Measurements from ENCODE around the gene WDR1. TPM values are rescaled to one million over a fixed set of nuclear protein-coding genes. Genes with fewer than 3 reads are reported as not detected.

Gene WDR1
- total and polyA plus RNA-seq, 3 donors from 2014 or later = 165 to 295 (median 168) TPM

DNA sequence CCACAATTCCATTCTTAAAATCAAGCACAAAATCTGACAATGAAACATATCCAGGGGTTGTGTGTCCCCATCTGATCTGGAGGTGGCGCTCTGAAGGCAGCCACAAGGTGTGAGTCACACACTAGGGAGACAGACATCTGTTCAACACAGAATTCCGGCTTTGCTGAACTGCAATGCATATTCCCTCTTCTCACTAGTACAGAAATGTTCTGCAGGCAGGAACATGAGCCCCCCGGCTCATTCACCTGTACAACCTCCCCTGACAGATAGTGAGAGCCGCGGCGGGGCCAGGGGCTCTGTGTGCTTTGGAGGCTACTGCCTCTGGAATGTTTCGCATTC, 41.9 kb downstream of the WDR1 start:
- intact Hi-C loops (cut with DNase I; ENCODE audit: low total_unique reads) = no loop called here
- Histone ChIP-seq H3K4me3 (no peak overlapping the region), H3K36me3 (ENCODE audit: low read depth, missing control alignments) (no peaks in the 10 kb centered on the region), H3K4me1 (peaks cover 11% of the 10 kb centered on the region), H3K9me3 (no peaks in the 10 kb centered on the region), H3K27me3 (no peaks in the 10 kb centered on the region), H3K27ac (no peak overlapping the region)
- no peak for DNase-seq
- WGBS, 2 donors = 84 to 93% methylated on average over 7 of the region's 7 CpGs
- TF ChIP-seq, protein P1, sequence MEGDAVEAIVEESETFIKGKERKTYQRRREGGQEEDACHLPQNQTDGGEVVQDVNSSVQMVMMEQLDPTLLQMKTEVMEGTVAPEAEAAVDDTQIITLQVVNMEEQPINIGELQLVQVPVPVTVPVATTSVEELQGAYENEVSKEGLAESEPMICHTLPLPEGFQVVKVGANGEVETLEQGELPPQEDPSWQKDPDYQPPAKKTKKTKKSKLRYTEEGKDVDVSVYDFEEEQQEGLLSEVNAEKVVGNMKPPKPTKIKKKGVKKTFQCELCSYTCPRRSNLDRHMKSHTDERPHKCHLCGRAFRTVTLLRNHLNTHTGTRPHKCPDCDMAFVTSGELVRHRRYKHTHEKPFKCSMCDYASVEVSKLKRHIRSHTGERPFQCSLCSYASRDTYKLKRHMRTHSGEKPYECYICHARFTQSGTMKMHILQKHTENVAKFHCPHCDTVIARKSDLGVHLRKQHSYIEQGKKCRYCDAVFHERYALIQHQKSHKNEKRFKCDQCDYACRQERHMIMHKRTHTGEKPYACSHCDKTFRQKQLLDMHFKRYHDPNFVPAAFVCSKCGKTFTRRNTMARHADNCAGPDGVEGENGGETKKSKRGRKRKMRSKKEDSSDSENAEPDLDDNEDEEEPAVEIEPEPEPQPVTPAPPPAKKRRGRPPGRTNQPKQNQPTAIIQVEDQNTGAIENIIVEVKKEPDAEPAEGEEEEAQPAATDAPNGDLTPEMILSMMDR (IDR thresholded peaks at IDR 0.05) = no peak
- no peak for TF ChIP-seq POLR2A (IDR thresholded peaks at IDR 0.05)

DNA sequence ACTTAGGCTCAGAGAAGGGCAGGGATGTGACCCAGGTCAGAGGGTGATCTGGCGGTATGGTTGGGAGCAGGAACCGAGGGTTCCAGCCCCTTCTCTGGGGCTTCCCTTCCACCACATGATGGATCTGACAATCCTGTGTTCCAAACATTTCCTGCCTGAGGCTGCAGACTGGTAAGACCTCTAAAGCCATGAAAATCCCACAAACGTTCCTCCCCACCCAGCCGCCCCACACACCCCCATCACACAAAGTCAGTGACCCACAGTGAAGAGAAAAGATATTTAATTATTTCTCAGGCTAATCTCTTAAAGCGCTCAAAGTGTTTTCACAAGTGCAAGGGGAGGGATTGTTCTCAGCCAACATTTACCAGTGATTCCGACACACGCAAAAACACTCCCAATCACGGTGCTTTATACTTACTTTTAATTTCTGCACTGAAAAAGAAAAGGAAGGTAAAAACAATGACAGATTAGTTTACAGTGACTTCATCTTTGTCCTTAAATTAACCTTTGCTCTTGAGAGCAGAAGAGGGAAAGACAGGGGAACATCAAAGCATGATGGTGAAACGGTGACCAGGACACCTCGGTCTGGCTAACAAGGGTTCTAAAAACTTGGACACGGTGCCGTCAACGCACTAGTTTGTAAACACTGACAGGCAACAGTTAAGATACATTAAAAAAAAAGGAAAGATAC, 42.4 kb downstream of the WDR1 start:
- H3K36me3 ChIP-seq (ENCODE audit: low read depth, missing control alignments) = no peaks in the 10 kb centered on the region
- intact Hi-C loops (cut with DNase I; ENCODE audit: low total_unique reads) = no loop called here
- no peaks in the 10 kb centered on the region for H3K9me3 ChIP-seq
- peaks cover 10% of the 10 kb centered on the region for H3K4me1 ChIP-seq
- no peak overlapping the region for H3K27ac ChIP-seq
- 90 to 93% methylated on average over 13 of the region's 13 CpGs for WGBS, 2 donors
- DNase-seq = peak; percentile 10
- H3K27me3 ChIP-seq = no peaks in the 10 kb centered on the region
- TF ChIP-seq POLR2A (IDR thresholded peaks at IDR 0.05) = no peak
- TF ChIP-seq, protein P1 (IDR thresholded peaks at IDR 0.05) = no peak
- H3K4me3 ChIP-seq = no peak overlapping the region

DNA sequence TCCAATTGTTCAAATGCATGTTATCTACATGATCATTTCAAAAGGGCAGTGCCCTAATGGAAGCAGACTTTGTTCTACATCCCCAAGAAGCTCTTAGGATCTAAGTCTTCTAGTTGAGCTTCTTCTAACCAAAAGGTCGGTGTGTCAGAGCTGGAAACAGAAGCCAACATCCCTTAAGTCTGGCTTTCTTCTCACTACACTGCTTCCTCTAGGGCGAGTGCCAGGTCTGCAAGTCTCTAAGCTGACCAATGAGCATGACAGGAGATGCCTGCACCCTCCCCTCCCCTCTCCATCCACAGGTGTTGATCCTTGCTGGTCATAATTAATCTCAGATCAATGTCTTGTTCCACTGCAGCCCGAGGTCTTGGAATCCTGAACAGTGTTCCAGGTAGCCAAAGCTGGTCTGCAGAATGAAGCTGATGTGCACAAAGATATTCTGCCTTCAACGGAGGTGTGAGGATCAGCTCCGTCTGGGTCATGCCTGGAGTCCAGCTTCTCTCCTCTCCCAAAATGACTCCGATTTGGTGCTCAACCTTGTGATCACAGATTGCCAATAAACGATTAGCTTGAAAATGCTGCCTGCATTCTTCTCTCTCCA, 44.1 kb downstream of the WDR1 start:
- no peak overlapping the region for H3K27ac ChIP-seq

DNA sequence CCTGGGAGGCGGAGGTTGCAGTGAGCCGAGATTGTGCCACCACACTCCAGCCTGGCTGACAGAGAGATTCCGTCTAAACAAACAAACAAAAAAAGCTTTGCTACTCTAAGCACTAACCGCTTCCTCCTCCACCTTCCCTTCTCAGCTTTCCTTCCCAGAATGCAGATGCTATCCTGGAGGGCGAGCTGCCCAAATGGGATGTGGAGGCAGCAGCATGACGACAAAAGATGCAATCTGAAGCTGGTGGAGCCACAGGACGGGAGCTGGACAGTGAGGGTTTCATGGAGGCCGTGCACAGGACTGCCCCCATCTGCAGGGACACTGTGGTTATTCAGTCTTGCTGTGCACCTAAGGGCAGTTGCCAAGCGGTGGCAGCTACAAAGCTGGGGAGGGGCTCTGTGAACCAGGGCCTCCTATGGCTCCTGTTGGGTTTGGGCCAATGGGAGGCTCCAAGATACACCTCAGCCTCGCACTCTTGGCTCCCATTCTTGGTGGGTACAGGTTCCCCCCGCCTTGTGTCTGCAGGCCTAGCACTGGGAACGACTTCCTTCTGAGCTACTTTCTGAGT, 47.4 kb downstream of the WDR1 start:
- no peak overlapping the region for H3K27ac ChIP-seq
- H3K4me3 ChIP-seq = no peak overlapping the region
- 91 to 92% methylated on average over 12 of the region's 12 CpGs for WGBS, 2 donors
- H3K9me3 ChIP-seq = no peaks in the 10 kb centered on the region
- intact Hi-C loops (cut with DNase I; ENCODE audit: low total_unique reads) = no loop called here
- H3K27me3 ChIP-seq = no peaks in the 10 kb centered on the region
- H3K36me3 ChIP-seq (ENCODE audit: low read depth, missing control alignments) = no peaks in the 10 kb centered on the region
- TF ChIP-seq, protein P1 (IDR thresholded peaks at IDR 0.05) = no peak
- TF ChIP-seq POLR2A (IDR thresholded peaks at IDR 0.05) = no peak
- no peaks in the 10 kb centered on the region for H3K4me1 ChIP-seq
- DNase-seq = no peak

More for the DNA sequence above, 44.1 kb downstream of the WDR1 start:
- TF ChIP-seq, protein P1 (IDR thresholded peaks at IDR 0.05) = no peak
- no peak for TF ChIP-seq POLR2A (IDR thresholded peaks at IDR 0.05)
- no peaks in the 10 kb centered on the region for H3K36me3 ChIP-seq (ENCODE audit: low read depth, missing control alignments)
- no peaks in the 10 kb centered on the region for H3K9me3 ChIP-seq
- no peak overlapping the region for H3K4me3 ChIP-seq
- WGBS, 2 donors = 86 to 91% methylated on average over 7 of the region's 7 CpGs
- H3K27me3 ChIP-seq = no peaks in the 10 kb centered on the region
- intact Hi-C loops (cut with DNase I; ENCODE audit: low total_unique reads) = no loop called here
- peak; percentile 13 for DNase-seq
- peaks cover under 1% of the 10 kb centered on the region for H3K4me1 ChIP-seq

All from testis (tissue), 3 donors.